Measurements from ENCODE around the gene MPP2. TPM values are rescaled to one million over a fixed set of nuclear protein-coding genes. Genes with fewer than 3 reads are reported as not detected.

The MPP2 gene
- polyA plus RNA-seq, 1 donor from 2014 or later: 25.5 TPM

DNA sequence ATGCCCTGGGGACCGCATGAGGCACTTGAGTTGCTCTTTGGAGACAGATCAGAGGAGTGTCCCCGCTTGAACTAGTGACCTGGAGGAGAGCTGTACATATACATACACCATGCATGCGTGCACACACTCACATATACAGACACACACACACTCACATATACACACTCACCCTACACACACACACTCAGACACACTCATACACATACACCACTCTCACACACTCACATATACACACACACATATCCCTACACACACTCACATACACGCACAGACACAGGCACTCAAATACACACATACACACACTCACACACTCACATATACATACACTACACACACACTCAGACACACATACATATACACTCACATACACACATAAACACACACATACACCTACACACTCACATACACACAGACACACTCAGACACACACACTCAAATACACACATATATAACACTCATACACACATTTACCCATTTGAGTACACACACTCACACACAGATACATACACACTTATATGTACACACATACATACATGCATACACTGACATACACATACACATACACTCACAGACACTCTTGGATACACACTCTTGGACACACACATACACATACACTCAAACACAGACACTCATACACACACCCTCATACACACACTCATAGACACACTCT, 5.4 kb upstream of the MPP2 start:
- H3K9me3 ChIP-seq (ENCODE audit: low read length): no peaks in the 10 kb centered on the region
- no peak for TF ChIP-seq POLR2AphosphoS5 (IDR thresholded peaks at IDR 0.05)
- TF ChIP-seq MXI1 (conservative IDR thresholded peaks at IDR 0.05; ENCODE audit: poor library complexity, severe bottlenecking): no peak
- no peak for TF ChIP-seq EZH2 (IDR thresholded peaks at IDR 0.05; ENCODE audit: borderline replicate concordance, insufficient read depth, low read length, poor library complexity, severe bottlenecking)
- no peak for TF ChIP-seq EP300 (conservative IDR thresholded peaks at IDR 0.05; ENCODE audit: poor library complexity, severe bottlenecking)
- TF ChIP-seq, protein P1, sequence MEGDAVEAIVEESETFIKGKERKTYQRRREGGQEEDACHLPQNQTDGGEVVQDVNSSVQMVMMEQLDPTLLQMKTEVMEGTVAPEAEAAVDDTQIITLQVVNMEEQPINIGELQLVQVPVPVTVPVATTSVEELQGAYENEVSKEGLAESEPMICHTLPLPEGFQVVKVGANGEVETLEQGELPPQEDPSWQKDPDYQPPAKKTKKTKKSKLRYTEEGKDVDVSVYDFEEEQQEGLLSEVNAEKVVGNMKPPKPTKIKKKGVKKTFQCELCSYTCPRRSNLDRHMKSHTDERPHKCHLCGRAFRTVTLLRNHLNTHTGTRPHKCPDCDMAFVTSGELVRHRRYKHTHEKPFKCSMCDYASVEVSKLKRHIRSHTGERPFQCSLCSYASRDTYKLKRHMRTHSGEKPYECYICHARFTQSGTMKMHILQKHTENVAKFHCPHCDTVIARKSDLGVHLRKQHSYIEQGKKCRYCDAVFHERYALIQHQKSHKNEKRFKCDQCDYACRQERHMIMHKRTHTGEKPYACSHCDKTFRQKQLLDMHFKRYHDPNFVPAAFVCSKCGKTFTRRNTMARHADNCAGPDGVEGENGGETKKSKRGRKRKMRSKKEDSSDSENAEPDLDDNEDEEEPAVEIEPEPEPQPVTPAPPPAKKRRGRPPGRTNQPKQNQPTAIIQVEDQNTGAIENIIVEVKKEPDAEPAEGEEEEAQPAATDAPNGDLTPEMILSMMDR (IDR thresholded peaks at IDR 0.05; ENCODE audit: poor library complexity, severe bottlenecking): no peak
- TF ChIP-seq TAF1 (IDR thresholded peaks at IDR 0.05; ENCODE audit: low read depth): no peak
- TF ChIP-seq SMC3 (conservative IDR thresholded peaks at IDR 0.05; ENCODE audit: poor library complexity): no peak
- TF ChIP-seq, protein P2, sequence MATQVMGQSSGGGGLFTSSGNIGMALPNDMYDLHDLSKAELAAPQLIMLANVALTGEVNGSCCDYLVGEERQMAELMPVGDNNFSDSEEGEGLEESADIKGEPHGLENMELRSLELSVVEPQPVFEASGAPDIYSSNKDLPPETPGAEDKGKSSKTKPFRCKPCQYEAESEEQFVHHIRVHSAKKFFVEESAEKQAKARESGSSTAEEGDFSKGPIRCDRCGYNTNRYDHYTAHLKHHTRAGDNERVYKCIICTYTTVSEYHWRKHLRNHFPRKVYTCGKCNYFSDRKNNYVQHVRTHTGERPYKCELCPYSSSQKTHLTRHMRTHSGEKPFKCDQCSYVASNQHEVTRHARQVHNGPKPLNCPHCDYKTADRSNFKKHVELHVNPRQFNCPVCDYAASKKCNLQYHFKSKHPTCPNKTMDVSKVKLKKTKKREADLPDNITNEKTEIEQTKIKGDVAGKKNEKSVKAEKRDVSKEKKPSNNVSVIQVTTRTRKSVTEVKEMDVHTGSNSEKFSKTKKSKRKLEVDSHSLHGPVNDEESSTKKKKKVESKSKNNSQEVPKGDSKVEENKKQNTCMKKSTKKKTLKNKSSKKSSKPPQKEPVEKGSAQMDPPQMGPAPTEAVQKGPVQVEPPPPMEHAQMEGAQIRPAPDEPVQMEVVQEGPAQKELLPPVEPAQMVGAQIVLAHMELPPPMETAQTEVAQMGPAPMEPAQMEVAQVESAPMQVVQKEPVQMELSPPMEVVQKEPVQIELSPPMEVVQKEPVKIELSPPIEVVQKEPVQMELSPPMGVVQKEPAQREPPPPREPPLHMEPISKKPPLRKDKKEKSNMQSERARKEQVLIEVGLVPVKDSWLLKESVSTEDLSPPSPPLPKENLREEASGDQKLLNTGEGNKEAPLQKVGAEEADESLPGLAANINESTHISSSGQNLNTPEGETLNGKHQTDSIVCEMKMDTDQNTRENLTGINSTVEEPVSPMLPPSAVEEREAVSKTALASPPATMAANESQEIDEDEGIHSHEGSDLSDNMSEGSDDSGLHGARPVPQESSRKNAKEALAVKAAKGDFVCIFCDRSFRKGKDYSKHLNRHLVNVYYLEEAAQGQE (IDR thresholded peaks at IDR 0.05; ENCODE audit: borderline replicate concordance): no peak
- no peak for TF ChIP-seq RAD21 (conservative IDR thresholded peaks at IDR 0.05)
- no peaks in the 10 kb centered on the region for H3F3A ChIP-seq (ENCODE audit: insufficient read depth, low read length, poor library complexity, severe bottlenecking)
- no peaks in the 10 kb centered on the region for H3K27me3 ChIP-seq (ENCODE audit: insufficient read depth, low read depth, low read length)
- H2AFZ ChIP-seq (ENCODE audit: low read depth, low read length): no peak overlapping the region
- H3K4me2 ChIP-seq (ENCODE audit: low read length): no peak overlapping the region
- H3K4me3 ChIP-seq (ENCODE audit: low read length): no peak overlapping the region
- no peak overlapping the region for H3K27ac ChIP-seq (ENCODE audit: low read length)
- H3K36me3 ChIP-seq (ENCODE audit: insufficient read depth, low read length): no peaks in the 10 kb centered on the region
- H4K20me1 ChIP-seq (ENCODE audit: insufficient read depth): no peaks in the 10 kb centered on the region
- no peak overlapping the region for H3K9ac ChIP-seq (ENCODE audit: low read length)
- no peaks in the 10 kb centered on the region for H3K79me2 ChIP-seq (replicated peaks; ENCODE audit: insufficient read depth, low read length)
- H3K9me2 ChIP-seq (ENCODE audit: insufficient read depth, low read length): no peaks in the 10 kb centered on the region

DNA sequence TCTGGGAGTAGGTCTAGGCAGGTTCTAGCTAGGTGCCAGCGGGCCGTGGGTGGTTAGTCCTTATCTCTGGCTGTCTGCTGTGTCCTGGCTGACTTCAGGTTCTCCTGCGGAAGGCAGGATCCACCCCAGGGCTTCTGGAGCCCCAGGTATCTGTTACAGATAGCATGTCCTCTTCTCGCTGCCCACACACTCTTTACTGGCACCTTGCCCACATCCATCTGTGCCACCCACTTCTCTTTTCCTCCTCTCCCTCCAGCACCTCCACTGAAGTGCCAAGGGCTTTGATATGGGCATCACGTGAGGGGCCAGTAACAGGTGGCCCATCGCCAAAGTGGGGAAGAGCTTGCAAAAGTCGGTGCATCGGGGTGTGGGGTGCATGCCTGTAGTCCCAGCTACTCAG, 4.6 kb upstream of the MPP2 start:
- no peak overlapping the region for H3K9ac ChIP-seq (ENCODE audit: low read length)
- H3K4me2 ChIP-seq (ENCODE audit: low read length): no peak overlapping the region
- no peak overlapping the region for H3K27ac ChIP-seq (ENCODE audit: low read length)
- no peaks in the 10 kb centered on the region for H3K9me2 ChIP-seq (ENCODE audit: insufficient read depth, low read length)
- no peaks in the 10 kb centered on the region for H3K36me3 ChIP-seq (ENCODE audit: insufficient read depth, low read length)
- no peaks in the 10 kb centered on the region for H3K79me2 ChIP-seq (replicated peaks; ENCODE audit: insufficient read depth, low read length)
- H4K20me1 ChIP-seq (ENCODE audit: insufficient read depth): no peaks in the 10 kb centered on the region
- H3K4me3 ChIP-seq (ENCODE audit: low read length): no peak overlapping the region
- H3K27me3 ChIP-seq (ENCODE audit: insufficient read depth, low read depth, low read length): no peaks in the 10 kb centered on the region
- TF ChIP-seq EZH2 (IDR thresholded peaks at IDR 0.05; ENCODE audit: borderline replicate concordance, insufficient read depth, low read length, poor library complexity, severe bottlenecking) (no peak), MXI1 (conservative IDR thresholded peaks at IDR 0.05; ENCODE audit: poor library complexity, severe bottlenecking) (no peak)
- TF ChIP-seq, protein P1 (IDR thresholded peaks at IDR 0.05; ENCODE audit: poor library complexity, severe bottlenecking): no peak
- H2AFZ ChIP-seq (ENCODE audit: low read depth, low read length): no peak overlapping the region
- H3F3A ChIP-seq (ENCODE audit: insufficient read depth, low read length, poor library complexity, severe bottlenecking): no peaks in the 10 kb centered on the region
- no peaks in the 10 kb centered on the region for H3K9me3 ChIP-seq (ENCODE audit: low read length)
